ENCODE data around the gene PARVA.

PARVA gene

GRCh38 chr11:12544986-12545775 lies 167.8 kb downstream of the PARVA start:
- Histone ChIP-seq H3K27me3 (ENCODE audit: control insufficient read depth, low read length) (no peaks in the 10 kb centered on the region), H3K4me1 (ENCODE audit: control insufficient read depth, low read length) (no peaks in the 10 kb centered on the region), H4K20me1 (ENCODE audit: control insufficient read depth, insufficient read depth, low read depth, low read length) (no peaks in the 10 kb centered on the region), H3K36me3 (ENCODE audit: control insufficient read depth, low read length) (no peaks in the 10 kb centered on the region), H3K4me2 (ENCODE audit: low read length) (no peak overlapping the region), H3K9me2 (replicated peaks; ENCODE audit: control insufficient read depth, low read length) (no peaks in the 10 kb centered on the region), H3K27ac (ENCODE audit: low read depth, low read length) (no peak overlapping the region), H3K4me3 (ENCODE audit: low read length) (no peak overlapping the region), H3F3A (ENCODE audit: control insufficient read depth, insufficient read depth) (no peaks in the 10 kb centered on the region), H3K9me3 (ENCODE audit: control insufficient read depth, insufficient read depth, low read length) (no peaks in the 10 kb centered on the region), H3K79me2 (ENCODE audit: control insufficient read depth, low read length) (no peaks in the 10 kb centered on the region)
- TF ChIP-seq EZH2phosphoT487 (IDR thresholded peaks at IDR 0.05; ENCODE audit: borderline replicate concordance, low read length): no peak
- no peak for TF ChIP-seq CTCF (IDR thresholded peaks at IDR 0.05; ENCODE audit: low read depth, low read length, poor library complexity, severe bottlenecking)

DNA sequence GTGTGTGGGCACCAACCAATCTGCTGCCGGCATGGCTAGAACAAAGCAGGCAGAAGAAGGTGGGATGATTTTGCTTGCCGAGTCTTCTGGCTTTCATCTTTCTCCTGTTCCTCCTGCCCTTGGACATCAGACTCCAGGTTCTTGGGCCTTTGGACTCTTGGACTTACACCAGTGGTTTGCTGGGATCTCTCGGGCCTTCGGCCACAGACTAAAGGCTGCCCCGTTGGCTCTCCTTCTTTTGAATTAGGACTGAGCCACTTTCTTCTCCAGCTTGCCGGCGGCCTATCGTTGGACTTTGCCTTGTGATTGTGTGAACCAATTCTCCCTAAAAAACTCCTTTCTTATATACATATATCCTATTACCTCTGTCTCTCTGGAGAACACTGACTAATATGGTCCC lies 168.8 kb downstream of the PARVA start:
- no peak overlapping the region for H3K4me3 ChIP-seq (ENCODE audit: low read length)
- H3K4me1 ChIP-seq (ENCODE audit: control insufficient read depth, low read length): no peaks in the 10 kb centered on the region
- no peaks in the 10 kb centered on the region for H3K9me2 ChIP-seq (replicated peaks; ENCODE audit: control insufficient read depth, low read length)
- no peaks in the 10 kb centered on the region for H3K9me3 ChIP-seq (ENCODE audit: control insufficient read depth, insufficient read depth, low read length)
- no peak overlapping the region for H3K4me2 ChIP-seq (ENCODE audit: low read length)
- H4K20me1 ChIP-seq (ENCODE audit: control insufficient read depth, insufficient read depth, low read depth, low read length): no peaks in the 10 kb centered on the region
- H3K27me3 ChIP-seq (ENCODE audit: control insufficient read depth, low read length): no peaks in the 10 kb centered on the region
- no peaks in the 10 kb centered on the region for H3K36me3 ChIP-seq (ENCODE audit: control insufficient read depth, low read length)
- no peak for TF ChIP-seq CTCF (IDR thresholded peaks at IDR 0.05; ENCODE audit: low read depth, low read length, poor library complexity, severe bottlenecking)
- TF ChIP-seq EZH2phosphoT487 (IDR thresholded peaks at IDR 0.05; ENCODE audit: borderline replicate concordance, low read length): no peak
- no peaks in the 10 kb centered on the region for H3K79me2 ChIP-seq (ENCODE audit: control insufficient read depth, low read length)
- no peaks in the 10 kb centered on the region for H3F3A ChIP-seq (ENCODE audit: control insufficient read depth, insufficient read depth)
- H3K27ac ChIP-seq (ENCODE audit: low read depth, low read length): no peak overlapping the region

GRCh38 chr11:12546660-12547059 lies 169.3 kb downstream of the PARVA start:
- no peaks in the 10 kb centered on the region for H3K27me3 ChIP-seq (ENCODE audit: control insufficient read depth, low read length)
- H3F3A ChIP-seq (ENCODE audit: control insufficient read depth, insufficient read depth): no peaks in the 10 kb centered on the region
- no peaks in the 10 kb centered on the region for H3K9me2 ChIP-seq (replicated peaks; ENCODE audit: control insufficient read depth, low read length)
- H3K27ac ChIP-seq (ENCODE audit: low read depth, low read length): no peak overlapping the region
- H4K20me1 ChIP-seq (ENCODE audit: control insufficient read depth, insufficient read depth, low read depth, low read length): no peaks in the 10 kb centered on the region
- H3K9me3 ChIP-seq (ENCODE audit: control insufficient read depth, insufficient read depth, low read length): no peaks in the 10 kb centered on the region
- no peak overlapping the region for H3K4me3 ChIP-seq (ENCODE audit: low read length)
- no peak for TF ChIP-seq EZH2phosphoT487 (IDR thresholded peaks at IDR 0.05; ENCODE audit: borderline replicate concordance, low read length)
- TF ChIP-seq CTCF (IDR thresholded peaks at IDR 0.05; ENCODE audit: low read depth, low read length, poor library complexity, severe bottlenecking): no peak
- no peaks in the 10 kb centered on the region for H3K79me2 ChIP-seq (ENCODE audit: control insufficient read depth, low read length)
- H3K4me1 ChIP-seq (ENCODE audit: control insufficient read depth, low read length): no peaks in the 10 kb centered on the region
- no peak overlapping the region for H3K4me2 ChIP-seq (ENCODE audit: low read length)
- H3K36me3 ChIP-seq (ENCODE audit: control insufficient read depth, low read length): no peaks in the 10 kb centered on the region
